IPS-11a (cell line): Measurements from ENCODE around the gene ALG11.
"Not testable (repeated sequence)": the region's sequence is repeated elsewhere in the genome, so short reads cannot be mapped to it uniquely, and the experiment has no call there.

ENCODE experiments used
- H3K4me3 ChIP-seq: one replicate; pipeline ENCODE4 v1.5.1; 2013; ENCODE audit warnings: low read depth, low read length, control low read depth

Gene ALG11

GRCh38 chr13:52027832-52028231 lies 15.6 kb downstream of the ALG11 start:
- no peak overlapping the region for H3K4me3 ChIP-seq

- no peak overlapping the region for H3K4me3 ChIP-seq
Observed at GRCh38 chr13:52029569-52029968, 17.4 kb downstream of the ALG11 start.

GRCh38 chr13:52030401-52030800 lies 18.2 kb downstream of the ALG11 start:
- not testable (repeated sequence) for H3K4me3 ChIP-seq

GRCh38 chr13:52033039-52033438 lies 20.8 kb downstream of the ALG11 start:
- no peak overlapping the region for H3K4me3 ChIP-seq

GRCh38 chr13:52034616-52035226 lies 22.5 kb downstream of the ALG11 start:
- H3K4me3 ChIP-seq, result no peak overlapping the region

GRCh38 chr13:52036037-52036436 lies 23.8 kb downstream of the ALG11 start:
- H3K4me3 ChIP-seq, result no peak overlapping the region

GRCh38 chr13:52043675-52044074 lies 31.5 kb downstream of the ALG11 start:
- H3K4me3 ChIP-seq, result no peak overlapping the region

- no peak overlapping the region for H3K4me3 ChIP-seq
Observed at GRCh38 chr13:52047463-52047862, 35.3 kb downstream of the ALG11 start.

GRCh38 chr13:52048516-52048915 lies 36.3 kb downstream of the ALG11 start:
- H3K4me3 ChIP-seq, result no peak overlapping the region

GRCh38 chr13:52051400-52051799 lies 39.2 kb downstream of the ALG11 start:
- H3K4me3 ChIP-seq, result no peak overlapping the region

- H3K4me3 ChIP-seq, result no peak overlapping the region
Observed at GRCh38 chr13:52053460-52053859, 41.3 kb downstream of the ALG11 start.

- not testable (repeated sequence) for H3K4me3 ChIP-seq
Observed at GRCh38 chr13:52061064-52061463, 48.9 kb downstream of the ALG11 start.

- no peak overlapping the region for H3K4me3 ChIP-seq
Observed at GRCh38 chr13:52061587-52061986, 49.4 kb downstream of the ALG11 start.

- H3K4me3 ChIP-seq, result no peak overlapping the region
Observed at GRCh38 chr13:52067237-52067636, 55.0 kb downstream of the ALG11 start.

- no peak overlapping the region for H3K4me3 ChIP-seq
Observed at GRCh38 chr13:52070929-52071523, 58.8 kb downstream of the ALG11 start.
